GM12878 (cell line): ENCODE data around the gene SREK1. TPM values are rescaled to one million over a fixed set of nuclear protein-coding genes. Genes with fewer than 3 reads are reported as not detected.
A peak's percentile ranks its signal among the peaks of the same experiment; 100 is the strongest.

Source experiments
- ATAC-seq: fragments of 200-7000 bp; cut with Tn5 transposase; 3 replicates; pipeline ENCODE4 v1.9.1; 2020; ENCODE audit warnings: mild to moderate bottlenecking, moderate library complexity
- BruUV-seq: library from RNA; stranded (reverse); fragments of 400-500 nt; replicated peaks from 2 replicates; lab custom pipeline; 2021; lab: Mats Ljungman, UMichigan
- CTCF ChIA-PET: fragments of 300-600 bp; sonication (Branson Sonifier 250); formaldehyde crosslinking; extraction: SDS; loops from one replicate; lab custom pipeline; 2021; ENCODE audit warnings: inconsistent platforms; lab: Yijun Ruan, JAX
- POLR2A ChIA-PET: fragments of 350-600 bp; formaldehyde crosslinking; extraction: SDS; loops from one replicate; lab custom pipeline; 2021; ENCODE audit warnings: inconsistent platforms; lab: Charles Lee
- RAD21 ChIA-PET: fragments of 300-600 bp; sonication (Branson Sonifier 250); formaldehyde crosslinking; loops from one replicate; lab custom pipeline; 2023; ENCODE audit warnings: antibody characterized with exemption; ENCODE audit not compliant: unreplicated experiment; lab: Charles Lee
- SMC1A ChIA-PET: fragments of 300-600 bp; sonication (Branson Sonifier 250); formaldehyde crosslinking; loops from one replicate; lab custom pipeline; 2023; ENCODE audit not compliant: unreplicated experiment, uncharacterized antibody; lab: Charles Lee
- DNase-seq: peaks from one replicate; pipeline ENCODE4 v3.0.0-alpha.2; 2011; ENCODE audit warnings: low read depth, low spot score
- FAIRE-seq: peaks from 3 replicates; lab custom pipeline; 2011; peaks lifted over from hg19 to GRCh38; lab: Jason Lieb, UNC
- H2AFZ ChIP-seq: 2 replicates; pipeline ENCODE4 v1.6.0; 2011; ENCODE audit warnings: low read depth, low read length, control low read depth; ENCODE audit not compliant: control insufficient read depth
- H3K27ac ChIP-seq: 2 replicates; pipeline ENCODE4 v1.5.1; 2011; ENCODE audit warnings: control low read depth; ENCODE audit not compliant: control insufficient read depth, insufficient read depth
- H3K27me3 ChIP-seq, 2 experiments: replicated peaks in 1 of 2; 2 replicates each; pipeline versions ENCODE4 v1.6.0 to v1.6.1; 2011; ENCODE audit warnings: low read length in 1 of 2; ENCODE audit not compliant: control insufficient read depth in 2 of 2, insufficient read depth in 2 of 2
- H3K36me3 ChIP-seq, 2 experiments: 2 replicates each; pipeline ENCODE4 v1.5.1; 2011; ENCODE audit warnings: low read length in 1 of 2; ENCODE audit not compliant: control insufficient read depth in 2 of 2, insufficient read depth in 2 of 2
- H3K4me1 ChIP-seq: 2 replicates; pipeline ENCODE4 v1.6.1; 2011; ENCODE audit warnings: mild to moderate bottlenecking, low read length, moderate library complexity, mixed read lengths; ENCODE audit not compliant: control insufficient read depth, insufficient read depth
- H3K4me2 ChIP-seq: 2 replicates; pipeline ENCODE4 v1.6.0; 2011; ENCODE audit warnings: control low read depth; ENCODE audit not compliant: control insufficient read depth, insufficient read depth
- H3K4me3 ChIP-seq: fragments of 200-600 bp; sonication (generic); 2 replicates; pipeline ENCODE4 v1.5.1; 2016
- H3K79me2 ChIP-seq: 2 replicates; pipeline ENCODE4 v1.6.0; 2011; ENCODE audit warnings: low read length; ENCODE audit not compliant: control insufficient read depth, insufficient read depth
- H3K9ac ChIP-seq: 2 replicates; pipeline ENCODE4 v1.8.0; 2011; ENCODE audit warnings: low read length, control low read depth, mixed read lengths; ENCODE audit not compliant: control insufficient read depth, insufficient read depth
- H3K9me3 ChIP-seq: replicated peaks from 3 replicates; pipeline ENCODE4 v1.5.1; 2011; ENCODE audit warnings: mild to moderate bottlenecking, low read length; ENCODE audit not compliant: control insufficient read depth, insufficient read depth
- H4K20me1 ChIP-seq: 2 replicates; pipeline ENCODE4 v1.6.0; 2011; ENCODE audit not compliant: control insufficient read depth, insufficient read depth
- E2F8 ChIP-seq: fragments of 450-650 bp; IDR thresholded peaks from 2 replicates; pipeline ENCODE4 v1.6.1; 2018; ENCODE audit warnings: mild to moderate bottlenecking, low read depth, moderate library complexity; ENCODE audit not compliant: partially characterized antibody
- MEF2B ChIP-seq: fragments of 450-650 bp; IDR thresholded peaks from 2 replicates; pipeline ENCODE4 v1.6.1; 2018; ENCODE audit warnings: mild to moderate bottlenecking, moderate library complexity; ENCODE audit not compliant: partially characterized antibody, poor library complexity, severe bottlenecking
- MLLT1 ChIP-seq: fragments of 450-650 bp; IDR thresholded peaks from 2 replicates; pipeline ENCODE4 v1.6.1; 2016; ENCODE audit warnings: mild to moderate bottlenecking
- NR2C1 ChIP-seq: fragments of 450-650 bp; IDR thresholded peaks from 2 replicates; pipeline ENCODE4 v1.6.1; 2017; ENCODE audit warnings: antibody characterized with exemption, mild to moderate bottlenecking, moderate library complexity
- NRF1 ChIP-seq: conservative IDR thresholded peaks from 2 replicates; pipeline ENCODE4 v1.6.1; 2011; ENCODE audit warnings: mild to moderate bottlenecking, low read depth, low read length, improper control_type of control experiment
- SKIL ChIP-seq: fragments of 450-650 bp; IDR thresholded peaks from 2 replicates; pipeline ENCODE4 v1.6.1; 2017; ENCODE audit warnings: mild to moderate bottlenecking, low read depth, inconsistent platforms; ENCODE audit not compliant: poor library complexity, severe bottlenecking
- STAT3 ChIP-seq: IDR thresholded peaks from 2 replicates; pipeline ENCODE4 v1.6.1; 2011; ENCODE audit warnings: low read depth, low read length, improper control_type of control experiment
- ZNF384 ChIP-seq: IDR thresholded peaks from 2 replicates; pipeline ENCODE4 v1.6.1; 2012; ENCODE audit warnings: low read depth, mild to moderate bottlenecking, low read length, improper control_type of control experiment, borderline replicate concordance
- ZNF622 ChIP-seq: fragments of 450-650 bp; IDR thresholded peaks from 2 replicates; pipeline ENCODE4 v1.6.1; 2017; ENCODE audit warnings: mild to moderate bottlenecking, inconsistent platforms
- WGBS: methylation state at CpG from one replicate; pipeline ENCODE4 v1.1.6; 2016; ENCODE audit warnings: low lambda C conversion rate; ENCODE audit not compliant: insufficient replicate concordance, insufficient coverage; ENCODE audit errors: missing lambda C conversion rate; 5-methylcytosine and 5-hydroxymethylcytosine counted together
- in situ Hi-C: fragments of 300-500 bp; cut with MboI; formaldehyde crosslinking; loops from 9 replicates; pipeline ENCODE4 v1.14.3; 2018; ENCODE audit warnings: mixed read lengths
- intact Hi-C: fragments of 100-400 bp; cut with micrococcal nuclease; formaldehyde crosslinking; loops from one replicate; pipeline ENCODE4 v1.14.2; 2022; ENCODE audit not compliant: unreplicated experiment
- polyA plus RNA-seq, 11 experiments: library from polyadenylated mRNA; depleted of rRNA in 4 of 11; unstranded in 6 of 11; stranded (reverse) in 5 of 11; fragments of >200 nt; fragmentation: Nextera tagmentation in 4 of 11; fragmentation: Illumina TruSeq in 1 of 11; extraction: Ambion mirVana in 4 of 11; extraction: Trizol in 1 of 11; gene quantifications; 1 replicate in 1 of 11; 2 replicates in 10 of 11; pipeline versions ENCODE4 v1.2.1 to v1.2.3, GENCODE V29; 2011 to 2016; ENCODE audit warnings: inconsistent platforms in 2 of 11, missing spikeins in 2 of 11, low read depth in 1 of 11
- total RNA-seq, 4 experiments: library from RNA; depleted of rRNA in 3 of 4; stranded (reverse); fragments of >200 nt in 3 of 4; fragmentation: Illumina TruSeq in 1 of 4; extraction: Trizol in 1 of 4; gene quantifications; 2 replicates each; pipeline versions ENCODE4 v1.2.1 to v1.2.3, GENCODE V29; 2013 to 2021

SREK1 gene
- total and polyA plus RNA-seq, 10 of the 15 experiments (the other 5 are each of a cell fraction or from before 2014, with no cell fraction given) = 30.7 to 100 (median 61.5) TPM

GRCh38 chr5:66149950-66150349 lies 5.8 kb downstream of the SREK1 start:
- no peaks in the 10 kb centered on the region for H3K27me3 ChIP-seq
- H3K4me3 ChIP-seq = 0 out of 2 replicates have a peak overlapping the region, but pooled peaks have one; percentile 9
- H2AFZ ChIP-seq = no peak overlapping the region
- H3K27ac ChIP-seq = no peak overlapping the region
- no peaks in the 10 kb centered on the region for H3K4me1 ChIP-seq
- H4K20me1 ChIP-seq = no peaks in the 10 kb centered on the region; the same call in 1 of the 2 replicates
- RAD21 ChIA-PET = no interaction called here
- peaks cover 0 to 17% of the 10 kb centered on the region in 2 experiments; a peak in 3 of 4 replicates for H3K36me3 ChIP-seq
- peaks cover 95% of the 10 kb centered on the region for H3K79me2 ChIP-seq
- DNase-seq = no peak
- TF ChIP-seq ZNF384 = no peak
- TF ChIP-seq ZNF622 = no peak
- 0 out of 2 replicates have a peak, but pooled peaks have one; percentile 29 for TF ChIP-seq MLLT1
- TF ChIP-seq, all 136 proteins: peak for 1
- Histone ChIP-seq H3K4me2 (peak overlapping the region; percentile 32; the same call in 1 of the 2 replicates), H3K9me3 (peaks cover 17% of the 10 kb centered on the region), H3K9ac (no peak overlapping the region)
- no TSS peak for BruUV-seq
- intact Hi-C loops = loop anchor here (5.0 to 10.0 kb wide), 2 partner anchors 325 to 408 kb away; no protein-coding TSS in a partner anchor
- ATAC-seq = peak; percentile 16
- ChIA-PET SMC1A (interaction anchor here (1.1 kb wide), 1 partner anchor 14 kb away, joined by 3 read pairs; no protein-coding TSS in a partner anchor), POLR2A (no interaction called here), CTCF (no interaction called here)
- no peak for FAIRE-seq
- 88% methylated on average over 3 of the region's 3 CpGs for WGBS
- in situ Hi-C loops = no loop called here

GRCh38 chr5:66151030-66151429 lies 6.9 kb downstream of the SREK1 start:
- in situ Hi-C loops = no loop called here
- Histone ChIP-seq H3K27ac (no peak overlapping the region), H3K9ac (no peak overlapping the region), H3K27me3 (no peaks in the 10 kb centered on the region), H3K36me3 (peaks cover 1 to 17% of the 10 kb centered on the region in 2 experiments), H3K4me1 (no peaks in the 10 kb centered on the region), H4K20me1 (no peaks in the 10 kb centered on the region; the same call in 1 of the 2 replicates), H2AFZ (no peak overlapping the region), H3K79me2 (peaks cover 89% of the 10 kb centered on the region), H3K4me3 (no peak overlapping the region), H3K9me3 (peaks cover 17% of the 10 kb centered on the region), H3K4me2 (no peak overlapping the region)
- ATAC-seq = peak; percentile 8
- intact Hi-C loops = no loop called here
- SMC1A ChIA-PET = interaction anchor here (1.1 to 1.2 kb wide), 2 partner anchors 10 to 13 kb away, joined by 3 to 4 read pairs; no protein-coding TSS in a partner anchor
- DNase-seq = no peak
- no TSS peak for BruUV-seq
- CTCF ChIA-PET = interaction anchor here (1.2 kb wide), 1 partner anchor 20 kb away, joined by 6 read pairs; no protein-coding TSS in a partner anchor
- POLR2A ChIA-PET = no interaction called here
- RAD21 ChIA-PET = no interaction called here
- 68% methylated on average over 2 of the region's 2 CpGs for WGBS
- no peak for FAIRE-seq
- TF ChIP-seq MEF2B = no peak
- no peak for TF ChIP-seq E2F8
- TF ChIP-seq STAT3 = no peak
- no peak for TF ChIP-seq NRF1
- TF ChIP-seq NR2C1 = no peak
- TF ChIP-seq SKIL = no peak
